IMR-90 (cell line): Measurements from ENCODE around the gene FFAR3. TPM values are rescaled to one million over a fixed set of nuclear protein-coding genes. Genes with fewer than 3 reads are reported as not detected.

Source experiments
- ATAC-seq: fragments of 200-7000 bp; cut with Tn5 transposase; 2 replicates; pipeline ENCODE4 v1.9.1; 2020; ENCODE audit warnings: low read depth, mild to moderate bottlenecking, moderate library complexity
- BruUV-seq: library from RNA; stranded (reverse); fragments of 400-500 nt; replicated peaks from 2 replicates; lab custom pipeline; 2021; lab: Mats Ljungman, UMichigan
- CTCF ChIA-PET: fragments of 300-600 bp; formaldehyde crosslinking; extraction: SDS; loops from one replicate; lab custom pipeline; 2021; ENCODE audit warnings: antibody characterized with exemption; lab: Yijun Ruan, JAX
- POLR2A ChIA-PET: fragments of 300-600 bp; sonication (Branson Sonifier 250); formaldehyde crosslinking; loops from one replicate; lab custom pipeline; 2022; ENCODE audit warnings: antibody characterized with exemption; ENCODE audit not compliant: unreplicated experiment; lab: Charles Lee
- DNase-seq: peaks from one replicate; pipeline ENCODE4 v3.0.0; 2013
- H2AFZ ChIP-seq: replicated peaks from 2 replicates; pipeline ENCODE3; 2013; ENCODE audit warnings: low read length, mild to moderate bottlenecking; ENCODE audit not compliant: poor library complexity
- H2AK5ac ChIP-seq: 2 replicates; pipeline ENCODE4 v1.6.1; 2013; ENCODE audit warnings: low read depth, low read length, inconsistent platforms
- H2AK9ac ChIP-seq: replicated peaks from 2 replicates; pipeline ENCODE3; 2013; ENCODE audit warnings: mild to moderate bottlenecking, low read depth, low read length, moderate library complexity; ENCODE audit not compliant: poor library complexity
- H2BK120ac ChIP-seq: 2 replicates; pipeline ENCODE4 v1.6.1; 2013; ENCODE audit warnings: low read depth, low read length, inconsistent platforms
- H2BK15ac ChIP-seq: 3 replicates; pipeline ENCODE4 v1.6.1; 2013; ENCODE audit warnings: low read depth, low read length, inconsistent platforms
- H2BK20ac ChIP-seq: 2 replicates; pipeline ENCODE4 v1.6.1; 2013; ENCODE audit warnings: low read depth, mild to moderate bottlenecking, inconsistent platforms, low read length, moderate library complexity
- H2BK5ac ChIP-seq: 2 replicates; pipeline ENCODE4 v1.6.1; 2013; ENCODE audit warnings: mild to moderate bottlenecking, low read depth, low read length, inconsistent platforms; ENCODE audit not compliant: poor library complexity, severe bottlenecking
- H3K14ac ChIP-seq: replicated peaks from 2 replicates; pipeline ENCODE4 v1.6.1; 2013; ENCODE audit warnings: low read depth, low read length, inconsistent platforms
- H3K18ac ChIP-seq: 2 replicates; pipeline ENCODE4 v1.6.1; 2013; ENCODE audit warnings: low read depth, low read length, control low read depth
- H3K23ac ChIP-seq: 2 replicates; pipeline ENCODE4 v1.6.1; 2013; ENCODE audit warnings: low read depth, low read length, inconsistent platforms
- H3K27ac ChIP-seq: 2 replicates; pipeline ENCODE4 v1.5.1; 2013; ENCODE audit warnings: mild to moderate bottlenecking, control low read depth, low read length; ENCODE audit not compliant: insufficient read depth
- H3K27me3 ChIP-seq: 2 replicates; pipeline ENCODE4 v1.6.1; 2013; ENCODE audit warnings: low read length; ENCODE audit not compliant: control insufficient read depth, insufficient read depth
- H3K36me3 ChIP-seq: 2 replicates; pipeline ENCODE4 v1.6.1; 2013; ENCODE audit warnings: low read length, mixed read lengths; ENCODE audit not compliant: control insufficient read depth, insufficient read depth
- H3K4ac ChIP-seq: 2 replicates; pipeline ENCODE4 v1.6.1; 2013; ENCODE audit warnings: low read depth, low read length, inconsistent platforms
- H3K4me1 ChIP-seq: 2 replicates; pipeline ENCODE4 v1.6.1; 2013; ENCODE audit warnings: low read length, mixed read lengths; ENCODE audit not compliant: control insufficient read depth, insufficient read depth
- H3K4me2 ChIP-seq: 2 replicates; pipeline ENCODE4 v1.6.1; 2013; ENCODE audit warnings: low read depth, mild to moderate bottlenecking, control low read depth, low read length, moderate library complexity
- H3K4me3 ChIP-seq: 2 replicates; pipeline ENCODE4 v1.5.1; 2013; ENCODE audit warnings: low read depth, mild to moderate bottlenecking, control low read depth, low read length, moderate library complexity; ENCODE audit not compliant: insufficient read depth
- H3K56ac ChIP-seq: 2 replicates; pipeline ENCODE4 v1.6.1; 2013; ENCODE audit warnings: low read length, inconsistent platforms; ENCODE audit not compliant: insufficient read depth; ENCODE audit errors: extremely low read depth
- H3K79me1 ChIP-seq, 2 experiments: 2 replicates each; pipeline ENCODE4 v1.6.1; 2013; ENCODE audit warnings: low read length in 2 of 2, inconsistent platforms in 1 of 2, low read depth in 1 of 2
- H3K9ac ChIP-seq: 2 replicates; pipeline ENCODE4 v1.6.1; 2013; ENCODE audit warnings: low read depth, low read length, control low read depth
- H3K9me1 ChIP-seq: 2 replicates; pipeline ENCODE4 v1.6.1; 2013; ENCODE audit warnings: low read length, inconsistent platforms; ENCODE audit not compliant: insufficient read depth
- H3K9me3 ChIP-seq: 2 replicates; pipeline ENCODE4 v1.6.1; 2013; ENCODE audit warnings: low read length; ENCODE audit not compliant: control insufficient read depth, insufficient read depth
- H4K20me1 ChIP-seq: 2 replicates; pipeline ENCODE4 v1.6.1; 2013; ENCODE audit warnings: low read length, inconsistent platforms; ENCODE audit not compliant: insufficient read depth
- H4K5ac ChIP-seq: 2 replicates; pipeline ENCODE4 v1.6.1; 2013; ENCODE audit warnings: mild to moderate bottlenecking, low read depth, low read length, control low read depth
- H4K8ac ChIP-seq, 2 experiments: 2 replicates each; pipeline ENCODE4 v1.6.1; 2013; ENCODE audit warnings: low read depth in 2 of 2, low read length in 2 of 2, control low read depth in 1 of 2, inconsistent platforms in 1 of 2
- H4K91ac ChIP-seq: 2 replicates; pipeline ENCODE4 v1.6.1; 2013; ENCODE audit warnings: low read depth, low read length, inconsistent platforms; ENCODE audit not compliant: insufficient read depth
- BHLHE40 ChIP-seq: fragments of 150-350 bp; IDR thresholded peaks from 2 replicates; pipeline ENCODE4 v1.6.1; 2016; ENCODE audit warnings: mild to moderate bottlenecking, low read depth, low read length
- CEBPB ChIP-seq: IDR thresholded peaks from 2 replicates; pipeline ENCODE4 v1.6.1; 2012; ENCODE audit warnings: low read depth, low read length, improper control_type of control experiment
- CHD1 ChIP-seq: IDR thresholded peaks from 2 replicates; pipeline ENCODE4 v1.6.1; 2012; ENCODE audit warnings: low read depth, low read length, improper control_type of control experiment
- FOS ChIP-seq: fragments of 150-350 bp; IDR thresholded peaks from 2 replicates; pipeline ENCODE4 v1.6.1; 2016; ENCODE audit warnings: low read depth, low read length
- MAFK ChIP-seq: IDR thresholded peaks from 2 replicates; pipeline ENCODE4 v1.6.1; 2012; ENCODE audit warnings: low read depth, low read length, improper control_type of control experiment
- MAZ ChIP-seq: IDR thresholded peaks from 2 replicates; pipeline ENCODE4 v1.6.1; 2012; ENCODE audit warnings: low read depth, mild to moderate bottlenecking, low read length, improper control_type of control experiment, moderate library complexity, borderline replicate concordance
- NFE2L2 ChIP-seq: fragments of 150-350 bp; IDR thresholded peaks from 2 replicates; pipeline ENCODE4 v1.6.1; 2016; ENCODE audit warnings: low read depth, mild to moderate bottlenecking, low read length
- POLR2A ChIP-seq: IDR thresholded peaks from 2 replicates; pipeline ENCODE4 v1.6.1; 2012; ENCODE audit warnings: mild to moderate bottlenecking, low read depth, low read length
- RAD21 ChIP-seq: IDR thresholded peaks from 2 replicates; pipeline ENCODE4 v1.6.1; 2012; ENCODE audit warnings: low read length, improper control_type of control experiment
- RFX5 ChIP-seq: IDR thresholded peaks from 2 replicates; pipeline ENCODE4 v1.8.0; 2012; ENCODE audit warnings: low read depth, mild to moderate bottlenecking, low read length, moderate library complexity
- SMC3 ChIP-seq: fragments of 150-350 bp; IDR thresholded peaks from 2 replicates; pipeline ENCODE4 v1.6.1; 2016; ENCODE audit warnings: low read depth, mild to moderate bottlenecking, antibody characterized with exemption, low read length, moderate library complexity
- WGBS, 2 experiments: methylation state at CpG; one replicate each; pipeline versions ENCODE4 v1.1.5 to v1.1.7; 2013; ENCODE audit warnings: missing lambda C conversion rate in 2 of 2; ENCODE audit not compliant: insufficient read length in 1 of 2; ENCODE audit errors: extremely low coverage in 2 of 2; 5-methylcytosine and 5-hydroxymethylcytosine counted together
- dilution Hi-C: fragments of 300-500 bp; cut with HindIII; formaldehyde crosslinking; loops from one replicate; pipeline ENCODE4 v1.14.3; 2018; ENCODE audit warnings: low sequenced_read_pairs; ENCODE audit not compliant: unreplicated experiment
- in situ Hi-C: fragments of 300-500 bp; cut with MboI; formaldehyde crosslinking; loops from 3 replicates; pipeline ENCODE4 v1.14.3; 2019; ENCODE audit warnings: low sequenced_read_pairs, inconsistent platforms, mixed read lengths
- intact Hi-C: fragments of 100-400 bp; cut with micrococcal nuclease; formaldehyde crosslinking; loops from 2 replicates; pipeline ENCODE4 v1.10.0; 2022
- polyA plus RNA-seq, 3 experiments: library from polyadenylated mRNA; depleted of rRNA; stranded (reverse); fragments of >200 nt; gene quantifications; 2 replicates each; pipeline ENCODE4 v1.2.3, GENCODE V29; 2012; ENCODE audit warnings: low replicate concordance in 1 of 3
- total RNA-seq: library from RNA; depleted of rRNA; stranded (reverse); fragments of >200 nt; gene quantifications from 2 replicates; pipeline ENCODE4 v1.2.3, GENCODE V29; 2012
- TF ChIP-seq, protein P1 (sequence below): fragments of 150-350 bp; IDR thresholded peaks from 2 replicates; pipeline ENCODE4 v1.6.1; 2017; ENCODE audit warnings: mild to moderate bottlenecking, antibody characterized with exemption, low read length, low read depth
- TF ChIP-seq, protein P2 (sequence below): fragments of 150-350 bp; IDR thresholded peaks from 2 replicates; pipeline ENCODE4 v1.6.1; 2016; ENCODE audit warnings: low read depth, mild to moderate bottlenecking, low read length, moderate library complexity, borderline replicate concordance

FFAR3 gene
- total and polyA plus RNA-seq, 2 of the 4 experiments (the other 2 are of a cell fraction): not detected

DNA sequence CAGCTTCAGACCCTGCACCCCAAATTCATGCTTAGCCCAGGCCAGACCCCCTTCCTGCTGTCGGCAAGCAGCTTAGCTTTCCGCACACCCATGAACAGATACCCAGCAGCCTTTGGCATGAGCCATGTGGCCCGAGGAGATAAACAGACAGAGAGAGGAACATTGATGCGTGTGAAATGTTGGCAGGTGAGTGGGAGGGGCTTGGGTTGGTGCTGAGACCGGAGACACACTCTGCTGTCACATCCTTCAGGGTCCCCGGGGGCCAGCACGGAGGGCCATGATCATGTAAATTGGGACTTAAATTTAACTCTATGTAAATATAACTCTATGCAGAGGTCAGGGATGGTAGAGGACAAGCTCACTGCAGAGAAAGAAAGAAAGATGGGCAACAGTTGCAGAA, 27.8 kb upstream of the FFAR3 start:
- Histone ChIP-seq H3K4ac (no peak overlapping the region), H3K18ac (no peak overlapping the region), H3K14ac (no peak overlapping the region), H3K9me3 (no peaks in the 10 kb centered on the region), H4K20me1 (no peaks in the 10 kb centered on the region), H4K91ac (no peak overlapping the region), H2BK120ac (no peak overlapping the region), H2AFZ (no peak overlapping the region), H3K4me1 (no peaks in the 10 kb centered on the region), H4K8ac (no peak overlapping the region), H3K4me3 (no peak overlapping the region), H3K27me3 (peaks cover 15% of the 10 kb centered on the region), H3K79me1 (no peaks in the 10 kb centered on the region), H2AK9ac (no peak overlapping the region), H3K23ac (no peak overlapping the region), H2BK20ac (no peak overlapping the region), H3K36me3 (no peaks in the 10 kb centered on the region), H3K56ac (no peak overlapping the region), H4K5ac (no peak overlapping the region), H3K27ac (no peak overlapping the region), H3K9ac (no peak overlapping the region), H2BK15ac (no peak overlapping the region), H3K9me1 (no peaks in the 10 kb centered on the region), H3K4me2 (no peak overlapping the region), H2BK5ac (no peak overlapping the region), H2AK5ac (no peak overlapping the region)
- WGBS, 2 experiments: no CpG with 5 or more reads among the region's 7 CpGs
- DNase-seq (no peak), ATAC-seq (no peak)
- ChIA-PET POLR2A (no interaction called here), CTCF (no interaction called here)
- dilution Hi-C loops: no loop called here
- intact Hi-C loops: no loop called here
- TF ChIP-seq, protein P1, sequence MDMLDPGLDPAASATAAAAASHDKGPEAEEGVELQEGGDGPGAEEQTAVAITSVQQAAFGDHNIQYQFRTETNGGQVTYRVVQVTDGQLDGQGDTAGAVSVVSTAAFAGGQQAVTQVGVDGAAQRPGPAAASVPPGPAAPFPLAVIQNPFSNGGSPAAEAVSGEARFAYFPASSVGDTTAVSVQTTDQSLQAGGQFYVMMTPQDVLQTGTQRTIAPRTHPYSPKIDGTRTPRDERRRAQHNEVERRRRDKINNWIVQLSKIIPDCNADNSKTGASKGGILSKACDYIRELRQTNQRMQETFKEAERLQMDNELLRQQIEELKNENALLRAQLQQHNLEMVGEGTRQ: no peak
- TF ChIP-seq CEBPB (no peak), RFX5 (no peak), CHD1 (no peak), BHLHE40 (no peak), MAZ (no peak), NFE2L2 (no peak), POLR2A (no peak), SMC3 (no peak), RAD21 (no peak), MAFK (no peak), FOS (no peak)
- TF ChIP-seq, protein P2, sequence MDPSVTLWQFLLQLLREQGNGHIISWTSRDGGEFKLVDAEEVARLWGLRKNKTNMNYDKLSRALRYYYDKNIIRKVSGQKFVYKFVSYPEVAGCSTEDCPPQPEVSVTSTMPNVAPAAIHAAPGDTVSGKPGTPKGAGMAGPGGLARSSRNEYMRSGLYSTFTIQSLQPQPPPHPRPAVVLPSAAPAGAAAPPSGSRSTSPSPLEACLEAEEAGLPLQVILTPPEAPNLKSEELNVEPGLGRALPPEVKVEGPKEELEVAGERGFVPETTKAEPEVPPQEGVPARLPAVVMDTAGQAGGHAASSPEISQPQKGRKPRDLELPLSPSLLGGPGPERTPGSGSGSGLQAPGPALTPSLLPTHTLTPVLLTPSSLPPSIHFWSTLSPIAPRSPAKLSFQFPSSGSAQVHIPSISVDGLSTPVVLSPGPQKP: no peak
- BruUV-seq: no TSS peak
- in situ Hi-C loops: loop anchor here (25.0 kb wide), 1 partner anchor 257 kb away; the partner anchor contains the start of gene PMIS2
